ENCODE results near the gene DIP2C.

DIP2C gene

DNA sequence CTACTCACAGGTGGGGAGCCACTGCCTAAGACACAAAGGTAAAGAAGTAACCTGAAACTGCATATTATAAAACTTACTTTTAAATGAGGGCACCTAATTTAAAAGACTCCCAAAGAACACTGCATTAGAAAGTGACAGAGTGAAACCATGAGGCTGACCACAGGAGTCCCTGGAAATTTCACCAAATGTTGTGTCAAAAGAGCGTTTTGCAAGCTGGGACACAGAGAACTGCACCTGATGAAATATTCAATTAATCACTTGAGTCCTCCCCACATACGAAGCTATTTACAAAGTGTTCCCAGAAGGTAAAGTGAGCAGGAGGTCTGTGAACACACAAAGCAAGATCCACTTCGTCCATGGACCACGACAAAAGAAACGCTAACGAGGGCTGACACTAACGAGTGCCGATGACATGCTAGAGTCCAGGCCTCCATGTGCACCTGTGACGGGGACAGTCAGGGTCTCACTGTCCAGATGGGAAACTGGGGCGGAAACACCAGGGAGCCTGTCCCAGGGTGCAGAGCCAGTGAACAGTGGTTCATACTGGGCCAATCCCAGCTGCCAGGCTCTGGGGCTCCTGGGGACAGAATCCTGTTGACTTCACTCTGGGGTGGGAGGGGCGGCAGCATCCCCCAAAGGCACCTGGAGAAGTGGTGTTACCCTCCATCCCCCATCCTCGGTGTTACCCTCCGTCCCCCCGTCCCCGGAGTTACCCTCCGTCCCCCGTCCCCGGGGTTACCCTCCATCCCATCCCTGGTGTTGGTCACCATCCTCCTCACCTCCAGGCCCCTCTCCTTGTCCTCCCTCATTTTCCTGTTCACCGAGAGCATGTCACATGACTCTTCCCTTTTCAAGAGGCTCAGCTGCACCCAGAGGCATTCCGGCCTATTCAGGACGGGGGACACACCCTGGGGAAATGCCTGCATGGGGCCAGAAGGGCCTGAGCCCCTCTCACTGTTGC lies 63.4 kb downstream of the DIP2C start:
- DNase-seq (ENCODE audit: low read depth) = no peak

GRCh38 chr10:625333-625696 lies 64.2 kb downstream of the DIP2C start:
- DNase-seq (ENCODE audit: low read depth) = no peak

- no peak for DNase-seq (ENCODE audit: low read depth)
These were observed 64.7 kb downstream of the DIP2C start for GRCh38 chr10:624605-625332.

GRCh38 chr10:624312-624604 lies 65.2 kb downstream of the DIP2C start:
- DNase-seq (ENCODE audit: low read depth) = no peak

- DNase-seq (ENCODE audit: low read depth) = no peak
These were observed 65.8 kb downstream of the DIP2C start for GRCh38 chr10:623477-624311.

- no peak for DNase-seq (ENCODE audit: low read depth)
These were observed 66.5 kb downstream of the DIP2C start for GRCh38 chr10:623014-623413.

GRCh38 chr10:621981-622740 lies 67.3 kb downstream of the DIP2C start:
- DNase-seq (ENCODE audit: low read depth) = no peak

DNA sequence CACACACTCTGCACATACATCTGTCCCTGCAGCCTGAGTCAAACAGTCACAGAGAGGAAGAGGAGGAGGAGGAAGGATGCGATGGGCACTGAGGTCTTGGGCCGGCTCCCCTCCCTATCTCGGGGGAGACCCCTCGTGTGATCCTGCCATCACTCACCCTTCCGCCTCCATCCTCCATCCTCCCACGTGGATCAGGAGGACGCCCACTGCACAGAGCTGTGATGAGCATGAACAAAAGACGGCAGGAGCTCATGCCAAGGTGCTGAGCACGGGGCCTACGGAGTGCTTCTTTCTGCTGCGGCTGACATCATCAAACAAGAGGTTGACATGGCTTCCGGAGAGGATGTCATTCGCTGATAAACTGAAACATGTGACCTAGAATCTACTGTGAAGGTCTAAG lies 68.0 kb downstream of the DIP2C start:
- no peak for DNase-seq (ENCODE audit: low read depth)

GRCh38 chr10:620971-621370 lies 68.5 kb downstream of the DIP2C start:
- no peak for DNase-seq (ENCODE audit: low read depth)

DNA sequence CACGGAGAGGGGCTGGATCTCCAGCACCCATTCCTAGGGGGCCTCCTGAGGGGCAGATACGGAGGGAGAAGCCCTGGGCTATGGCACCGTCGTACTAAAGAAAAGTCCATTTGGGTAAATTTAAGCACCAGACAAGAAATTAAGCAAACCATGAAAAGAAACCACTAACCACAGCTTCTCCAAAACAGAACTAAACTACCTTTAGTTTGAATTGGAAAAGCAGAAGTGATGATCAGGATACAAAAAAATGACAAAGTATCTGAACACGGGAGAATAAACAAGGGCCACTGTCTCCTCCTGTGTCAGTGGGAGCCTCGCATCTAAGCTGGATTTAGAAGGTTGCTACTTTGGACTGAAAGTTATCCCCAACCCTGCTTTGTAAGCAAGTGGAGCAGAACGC lies 69.1 kb downstream of the DIP2C start:
- DNase-seq (ENCODE audit: low read depth) = no peak

- no peak for DNase-seq (ENCODE audit: low read depth)
These were observed 69.8 kb downstream of the DIP2C start for GRCh38 chr10:619710-620109.

- DNase-seq (ENCODE audit: low read depth) = no peak
These were observed 71.1 kb downstream of the DIP2C start for GRCh38 chr10:618229-618989.

DNA sequence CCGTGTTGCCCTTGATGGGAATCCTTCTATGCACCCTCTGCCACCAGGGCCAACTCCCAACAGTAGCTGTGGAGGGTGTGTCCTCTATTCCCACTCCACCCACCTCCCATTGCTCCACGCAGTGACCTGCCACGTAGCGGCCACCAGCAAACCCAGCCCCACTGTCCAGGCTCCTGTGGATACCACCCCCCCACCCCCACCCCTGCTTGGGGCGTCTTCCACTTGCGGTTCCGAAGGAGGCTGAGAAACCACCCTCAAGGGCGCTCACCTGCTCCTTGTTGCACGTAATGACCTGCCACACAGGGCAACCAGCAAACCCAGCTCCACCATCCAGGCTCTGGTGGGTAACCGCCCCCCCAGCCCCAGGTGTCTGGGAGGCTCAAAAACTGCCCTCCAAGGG lies 72.0 kb downstream of the DIP2C start:
- DNase-seq (ENCODE audit: low read depth) = no peak

GRCh38 chr10:615583-616152 lies 73.8 kb downstream of the DIP2C start:
- DNase-seq (ENCODE audit: low read depth) = no peak

DNA sequence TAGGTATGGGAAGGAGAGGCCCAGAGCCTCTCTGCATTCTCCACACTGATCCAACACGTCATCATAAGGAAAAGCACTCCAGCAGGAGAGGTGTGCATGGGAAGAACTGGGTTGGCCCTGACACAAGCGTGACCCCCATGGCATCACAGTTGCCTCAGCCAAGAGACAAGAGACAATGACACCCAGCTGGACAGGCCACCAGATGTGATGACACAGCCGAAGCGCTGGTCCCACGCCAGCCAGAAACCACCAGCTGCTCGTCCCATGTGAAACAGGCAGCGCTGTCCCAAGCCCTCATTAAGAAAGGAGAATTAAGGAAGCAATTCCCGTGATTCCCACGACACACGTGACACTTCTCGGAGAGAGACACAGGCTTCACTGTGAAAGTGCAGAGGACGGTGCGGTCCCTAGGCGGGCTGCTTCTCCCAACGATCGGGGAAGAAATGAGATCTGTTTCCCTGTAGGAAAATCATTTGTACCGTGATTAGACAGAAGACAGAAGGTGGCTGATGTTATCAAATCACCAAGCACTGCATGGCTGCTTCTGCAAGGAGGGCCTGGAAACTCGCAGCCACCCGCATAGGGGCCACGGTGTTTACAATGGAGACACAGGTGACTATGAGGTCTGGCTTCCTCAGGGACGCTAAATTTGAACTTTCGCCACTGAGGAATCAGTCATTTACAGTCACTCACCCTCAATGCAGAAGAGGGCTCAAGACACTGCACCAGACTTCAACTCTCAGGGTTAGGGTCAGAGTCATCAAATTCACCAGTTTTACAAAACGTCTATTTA lies 74.5 kb downstream of the DIP2C start:
- DNase-seq (ENCODE audit: low read depth) = no peak

- DNase-seq (ENCODE audit: low read depth) = no peak
These were observed 75.2 kb downstream of the DIP2C start for GRCh38 chr10:614139-614711.

DNA sequence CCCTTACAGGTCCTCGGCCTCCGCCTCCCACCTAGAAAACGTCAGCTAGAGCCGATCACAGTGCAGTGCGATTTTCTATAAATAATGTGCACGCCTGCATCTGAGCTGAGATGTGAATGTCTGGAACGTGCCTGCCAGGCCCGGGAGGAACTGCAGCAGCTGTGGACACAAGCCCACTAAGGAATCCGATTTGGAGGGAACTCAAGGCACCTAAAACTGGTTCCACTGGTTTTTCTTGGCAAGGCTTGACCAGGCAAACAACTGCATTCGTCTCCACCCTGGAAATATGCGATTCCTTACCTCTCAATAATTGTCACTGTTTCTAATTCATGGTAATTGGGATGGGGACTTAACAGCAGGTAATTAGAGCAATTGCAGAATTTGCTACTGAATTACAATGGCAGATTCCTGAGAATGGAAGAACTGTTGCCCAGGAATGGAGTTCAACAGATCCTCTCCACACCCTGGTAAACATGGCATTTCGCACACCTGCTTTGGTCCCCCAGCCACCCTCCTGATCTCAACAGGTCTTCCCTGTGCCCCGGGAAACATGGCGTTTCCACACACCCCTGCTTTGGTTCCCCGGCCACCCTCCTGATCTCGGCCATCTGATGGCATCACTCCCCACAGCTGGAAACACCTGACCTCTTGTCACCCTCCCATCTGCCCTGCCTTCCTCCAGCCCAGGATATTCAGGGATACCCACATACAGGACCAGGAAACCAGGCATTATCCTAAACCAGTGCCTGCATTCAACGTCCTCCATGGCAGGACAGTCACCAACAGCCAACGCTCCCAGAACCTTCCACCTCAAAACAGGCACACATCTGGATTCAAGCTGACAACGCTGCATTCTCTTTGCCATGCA lies 76.0 kb downstream of the DIP2C start:
- no peak for DNase-seq (ENCODE audit: low read depth)

DNA sequence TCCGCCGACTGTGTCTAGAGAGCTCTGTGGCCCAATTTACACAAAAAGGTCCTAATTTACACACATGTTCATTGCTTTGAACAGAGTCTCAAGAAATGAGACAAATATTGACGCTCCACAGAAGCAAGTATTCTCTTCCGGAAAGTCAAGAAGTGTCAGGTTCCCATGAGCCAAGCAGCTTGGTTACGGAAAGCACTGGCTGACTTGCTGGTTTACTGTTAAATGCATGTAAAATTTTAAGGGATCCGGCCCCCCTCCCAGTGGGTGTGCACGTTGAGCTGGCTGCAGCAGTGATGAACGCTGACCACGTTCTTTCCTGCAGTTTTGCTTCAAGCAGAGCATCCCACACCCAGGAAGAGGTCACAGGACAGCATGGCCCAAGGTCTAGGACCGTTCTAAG lies 76.8 kb downstream of the DIP2C start:
- no peak for DNase-seq (ENCODE audit: low read depth)
